ENCODE measurements around the gene SYP.

DNA sequence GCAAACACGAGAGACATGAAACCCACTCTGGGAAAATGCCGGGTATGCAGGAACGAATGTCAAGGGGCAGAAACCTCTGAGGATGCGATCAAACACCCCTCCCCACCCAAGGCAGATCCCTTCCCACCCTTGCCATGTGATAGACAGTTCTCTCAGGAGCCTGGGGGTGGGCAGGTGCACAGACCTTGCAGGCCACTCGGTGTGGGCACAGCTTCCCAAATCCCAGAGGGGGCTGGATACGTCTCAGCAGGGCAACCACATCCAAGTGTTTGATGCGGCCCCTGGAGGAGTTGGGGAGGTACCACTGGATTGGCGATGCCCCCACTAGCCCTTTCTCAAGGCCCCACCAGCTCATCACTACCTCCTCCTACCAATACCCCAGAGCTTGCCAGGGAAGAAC is 10.4 kb upstream of the SYP start:
- TF ChIP-seq, protein P1, sequence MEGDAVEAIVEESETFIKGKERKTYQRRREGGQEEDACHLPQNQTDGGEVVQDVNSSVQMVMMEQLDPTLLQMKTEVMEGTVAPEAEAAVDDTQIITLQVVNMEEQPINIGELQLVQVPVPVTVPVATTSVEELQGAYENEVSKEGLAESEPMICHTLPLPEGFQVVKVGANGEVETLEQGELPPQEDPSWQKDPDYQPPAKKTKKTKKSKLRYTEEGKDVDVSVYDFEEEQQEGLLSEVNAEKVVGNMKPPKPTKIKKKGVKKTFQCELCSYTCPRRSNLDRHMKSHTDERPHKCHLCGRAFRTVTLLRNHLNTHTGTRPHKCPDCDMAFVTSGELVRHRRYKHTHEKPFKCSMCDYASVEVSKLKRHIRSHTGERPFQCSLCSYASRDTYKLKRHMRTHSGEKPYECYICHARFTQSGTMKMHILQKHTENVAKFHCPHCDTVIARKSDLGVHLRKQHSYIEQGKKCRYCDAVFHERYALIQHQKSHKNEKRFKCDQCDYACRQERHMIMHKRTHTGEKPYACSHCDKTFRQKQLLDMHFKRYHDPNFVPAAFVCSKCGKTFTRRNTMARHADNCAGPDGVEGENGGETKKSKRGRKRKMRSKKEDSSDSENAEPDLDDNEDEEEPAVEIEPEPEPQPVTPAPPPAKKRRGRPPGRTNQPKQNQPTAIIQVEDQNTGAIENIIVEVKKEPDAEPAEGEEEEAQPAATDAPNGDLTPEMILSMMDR (IDR thresholded peaks at IDR 0.05; ENCODE audit: low read depth, low read length): no peak
- no peak for TF ChIP-seq EZH2phosphoT487 (IDR thresholded peaks at IDR 0.05; ENCODE audit: low read depth)
